Erythroblast (primary cell): ENCODE measurements around the gene BSND.

Experiments
- GATA1 ChIP-seq: IDR thresholded peaks from 2 replicates; pipeline ENCODE4 v1.6.1; 2011; ENCODE audit warnings: low read depth, mild to moderate bottlenecking, control low read depth, low read length, moderate library complexity
- POLR2A ChIP-seq: IDR thresholded peaks from 2 replicates; pipeline ENCODE4 v1.6.1; 2011; ENCODE audit warnings: mild to moderate bottlenecking, low read length

- TF ChIP-seq POLR2A (no peak), GATA1 (no peak)
Measured at GRCh38 chr1:54998677-54999076, at the start of gene BSND.
